Sigmoid colon (tissue), 3 donors: Measurements from ENCODE around the gene SPSB1.

Source experiments
- CTCF ChIP-seq, 4 experiments: fragments of 450-650 bp in 3 of 4; fragments of 200-600 bp in 1 of 4; IDR thresholded peaks; one replicate each; pipeline ENCODE4 v1.5.1; 2016 to 2019; ENCODE audit warnings: antibody characterized with exemption in 4 of 4, mild to moderate bottlenecking in 3 of 4, moderate library complexity in 2 of 4
- POLR2A ChIP-seq, 2 donors: fragments of 450-650 bp; IDR thresholded peaks; one replicate each; pipeline ENCODE4 v1.6.1; 2016; ENCODE audit warnings: antibody characterized with exemption in 2 of 2, mild to moderate bottlenecking in 2 of 2, moderate library complexity in 2 of 2

- no peak for TF ChIP-seq POLR2A (IDR thresholded peaks at IDR 0.05)
- no peak for TF ChIP-seq CTCF (IDR thresholded peaks at IDR 0.05)
Measured at GRCh38 chr1:9271861-9272595, 20.7 kb upstream of the SPSB1 start.
